Stimulated activated CD8-positive, alpha-beta memory T cell treated with anti-CD3 and anti-CD28 coated beads, Interleukin-7, amount 100 ng/mL, for 4 hours (primary cell): Measurements from ENCODE around the gene CSAD.
"Not testable (repeated sequence)": the region's sequence is repeated elsewhere in the genome, so short reads cannot be mapped to it uniquely, and the experiment has no call there.

Experiments
- DNase-seq, 2 donors: peaks; one replicate each; pipeline ENCODE4 v3.0.0-alpha.2; 2020; ENCODE audit warnings: low read depth in 2 of 2

Gene CSAD

GRCh38 chr12:53179687-53180219 is 972 bp downstream of the CSAD start:
- DNase-seq: no peak

GRCh38 chr12:53178803-53179202 is 1.9 kb downstream of the CSAD start:
- not testable (repeated sequence) for DNase-seq

DNA sequence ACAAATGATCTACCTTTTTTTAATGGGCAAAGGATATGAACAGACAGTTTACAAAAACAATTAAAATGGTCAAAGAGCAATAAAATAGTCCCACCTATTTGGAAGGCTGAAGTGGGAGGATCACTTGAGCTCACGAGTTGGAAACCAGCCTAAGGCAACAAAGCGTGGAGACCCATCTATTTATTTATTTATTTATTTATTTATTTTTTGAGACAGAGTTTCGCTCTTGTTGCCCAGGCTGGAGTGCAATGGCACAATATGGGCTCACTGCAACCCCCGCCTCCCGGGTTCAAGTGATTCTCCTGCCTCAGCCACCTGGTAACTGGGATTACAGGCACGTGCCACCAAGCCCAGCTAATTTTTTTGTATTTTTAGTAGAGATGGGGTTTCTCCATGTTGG is 3.3 kb downstream of the CSAD start:
- not testable (repeated sequence) for DNase-seq

GRCh38 chr12:53176750-53177149 is 4.0 kb downstream of the CSAD start:
- DNase-seq: no peak

GRCh38 chr12:53174881-53175491 is 5.7 kb downstream of the CSAD start:
- DNase-seq: no peak

DNA sequence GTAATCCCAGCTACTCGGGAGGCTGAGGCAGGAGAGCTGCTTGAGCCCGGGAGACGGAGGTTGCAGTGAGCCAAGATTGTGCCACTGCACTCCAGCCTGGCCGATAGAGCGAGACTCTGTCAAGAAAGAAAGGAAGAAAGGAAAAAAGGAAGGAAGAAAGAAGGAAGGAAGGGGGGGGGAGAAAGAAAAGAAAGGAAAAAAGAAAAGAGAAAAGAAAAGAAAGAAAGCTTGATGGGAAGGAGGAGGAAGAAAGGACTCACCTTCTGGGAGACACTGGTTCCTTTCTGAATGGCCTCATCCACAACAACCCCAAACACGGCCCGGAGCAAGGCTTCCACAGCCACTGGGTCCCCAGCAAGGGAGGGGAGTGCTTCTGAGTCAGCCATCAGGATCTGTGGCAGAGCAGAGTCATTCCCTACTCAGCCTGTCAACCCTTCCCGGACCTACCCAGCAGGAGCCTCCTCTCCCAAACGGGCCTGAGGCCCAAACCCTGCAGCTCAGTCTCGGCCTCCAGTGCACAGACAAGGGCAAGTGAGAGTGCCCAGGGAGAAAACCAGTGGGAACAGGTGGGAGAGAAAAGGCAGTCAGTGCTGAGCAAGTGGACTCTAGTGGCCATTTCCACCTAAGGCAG is 7.5 kb downstream of the CSAD start:
- no peak for DNase-seq

DNA sequence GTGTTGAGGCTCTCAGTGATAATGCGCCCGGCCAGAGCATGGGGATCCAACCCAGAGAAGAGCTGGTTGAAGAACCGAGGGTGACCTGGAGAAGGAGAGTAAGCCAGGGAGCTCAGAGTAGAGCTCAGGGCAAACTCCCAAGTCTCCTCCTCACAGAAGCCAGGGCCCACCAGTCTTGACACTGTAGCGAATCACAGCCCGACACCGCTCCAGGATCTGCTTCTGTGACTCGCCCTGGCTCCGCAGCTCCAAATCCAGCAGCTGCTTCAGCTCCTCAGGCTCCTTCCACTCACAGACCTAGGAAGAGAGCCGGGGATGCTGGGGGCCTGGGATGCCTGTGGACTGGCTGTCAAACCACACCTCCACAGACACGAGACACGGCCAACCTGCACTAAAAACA is 8.4 kb downstream of the CSAD start:
- no peak for DNase-seq

DNA sequence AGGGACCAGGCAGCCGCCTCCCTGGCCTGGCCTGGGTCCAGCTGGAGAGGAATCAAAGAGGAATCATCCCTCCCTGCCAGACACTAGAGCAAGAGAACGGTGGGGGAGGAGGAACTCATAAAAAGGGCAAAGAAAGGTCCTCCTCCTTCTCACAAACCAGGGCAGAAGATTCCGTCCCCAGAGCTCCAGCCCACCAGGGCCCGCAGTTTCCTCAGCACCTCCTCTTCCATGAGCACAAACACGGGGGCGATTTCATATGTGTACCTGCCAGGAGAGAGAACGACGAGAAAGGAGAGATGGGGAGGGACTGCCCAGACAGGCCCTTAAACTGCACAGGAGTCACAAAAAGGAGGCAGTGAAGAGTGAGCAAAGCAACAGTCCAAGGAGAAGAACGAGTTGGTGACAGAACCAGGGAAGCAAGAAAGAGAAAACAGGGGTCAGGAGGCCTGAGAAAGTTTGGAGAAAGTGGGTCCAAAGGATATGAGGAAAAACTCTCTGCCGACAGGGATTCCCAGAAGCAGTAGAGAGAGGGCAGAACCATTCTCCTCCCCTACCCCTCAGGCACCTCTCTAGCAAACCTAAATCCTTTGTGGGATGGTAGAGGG is 8.9 kb downstream of the CSAD start:
- no peak for DNase-seq

DNA sequence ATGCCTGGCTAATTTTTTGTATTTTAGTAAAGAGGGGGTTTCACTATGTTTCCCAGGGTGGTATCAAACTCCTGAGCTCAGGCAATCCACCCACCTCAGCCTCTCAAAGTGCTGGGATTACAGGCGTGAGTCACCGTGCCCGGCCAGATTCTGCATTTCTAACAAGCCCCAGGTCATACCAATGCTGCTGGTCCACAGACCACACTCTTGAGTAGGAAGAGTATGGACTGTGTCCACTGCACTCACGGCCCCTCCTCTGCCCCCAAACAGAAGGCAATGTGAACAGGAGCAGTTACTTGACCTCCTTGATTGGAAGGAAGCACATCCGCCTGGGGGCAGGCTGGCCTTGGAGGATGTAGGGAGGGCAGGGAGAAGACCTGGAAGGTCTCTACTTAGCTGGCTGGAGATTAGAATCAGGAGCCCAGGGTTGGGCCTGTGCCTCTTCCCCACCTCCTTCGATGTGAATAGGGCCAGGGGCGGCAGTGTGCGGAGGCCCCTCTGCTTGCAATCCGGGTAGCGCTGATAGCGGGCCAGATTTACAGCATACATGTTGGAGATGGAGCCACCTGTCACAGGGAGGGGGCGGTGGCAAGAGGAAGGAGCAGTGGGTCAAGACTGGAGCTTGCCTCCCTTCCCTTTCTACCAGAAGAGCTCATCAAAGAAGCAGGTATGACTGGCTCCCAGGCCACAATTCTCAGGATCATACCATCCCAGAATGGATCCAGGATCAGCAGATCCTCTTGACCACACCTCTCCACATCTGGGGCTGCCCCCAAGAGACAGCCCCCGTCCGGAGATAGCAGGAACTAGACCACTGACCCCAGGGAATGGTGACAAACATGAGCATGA is 9.6 kb downstream of the CSAD start:
- no peak for DNase-seq

GRCh38 chr12:53170215-53170614 is 10.5 kb downstream of the CSAD start:
- DNase-seq: no peak

DNA sequence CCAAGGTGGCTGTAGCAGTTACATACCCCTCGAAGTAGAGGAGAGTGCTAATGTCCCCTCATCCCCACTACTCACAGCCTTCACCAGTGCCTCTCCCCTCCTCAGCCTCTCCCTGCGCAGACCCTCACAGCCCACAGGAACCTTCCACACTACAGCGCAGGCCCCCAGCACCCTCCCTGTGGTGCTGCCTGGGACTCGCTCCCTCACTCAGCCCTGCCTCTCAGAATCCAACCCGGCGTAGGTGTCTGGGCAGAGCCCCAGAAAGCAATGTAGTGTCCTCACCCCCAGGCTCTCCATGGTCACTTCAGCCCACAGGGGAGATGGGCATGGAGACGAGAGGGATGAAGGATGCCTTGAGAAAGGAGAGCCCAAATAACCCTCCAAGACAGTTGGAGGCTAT is 11.1 kb downstream of the CSAD start:
- DNase-seq: no peak

DNA sequence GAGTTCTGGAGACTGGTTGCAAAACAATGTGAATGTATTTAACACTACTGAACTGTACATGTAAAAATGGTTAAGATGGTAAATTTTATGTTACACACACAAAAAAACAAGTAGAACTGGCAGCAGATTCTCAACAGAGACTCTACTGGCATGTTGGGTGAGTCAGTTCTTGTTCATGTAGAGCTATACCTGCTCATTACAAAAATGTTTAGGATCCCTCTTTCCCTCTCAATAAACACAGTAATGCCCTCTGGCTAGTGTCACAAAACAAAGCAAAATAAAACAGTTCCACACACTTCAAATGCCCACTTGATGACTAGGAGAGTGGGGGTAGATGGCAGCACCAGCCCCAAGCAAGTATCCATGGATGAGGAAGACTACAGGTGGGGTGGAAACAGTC is 13.9 kb downstream of the CSAD start:
- no peak for DNase-seq

DNA sequence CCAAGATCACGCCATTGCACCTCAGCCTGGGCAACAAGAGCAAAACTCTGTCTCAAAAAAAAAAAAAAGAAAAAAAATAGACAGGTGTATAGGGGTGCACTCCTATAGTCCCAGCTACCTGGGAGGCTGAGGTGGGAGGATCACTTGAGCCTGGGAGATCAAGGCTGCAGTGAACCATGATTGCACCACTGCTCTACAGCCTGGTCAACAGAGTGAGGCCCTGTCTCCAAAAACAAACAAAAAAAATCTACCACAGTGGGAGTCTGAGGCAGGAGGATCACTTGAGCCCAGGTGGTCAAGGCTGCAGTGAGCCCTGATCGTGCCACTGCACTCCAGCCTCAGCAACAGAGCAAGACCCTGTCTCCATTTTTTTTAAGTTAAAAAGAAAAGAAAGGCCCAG is 17.7 kb downstream of the CSAD start:
- DNase-seq: not testable (repeated sequence)

DNA sequence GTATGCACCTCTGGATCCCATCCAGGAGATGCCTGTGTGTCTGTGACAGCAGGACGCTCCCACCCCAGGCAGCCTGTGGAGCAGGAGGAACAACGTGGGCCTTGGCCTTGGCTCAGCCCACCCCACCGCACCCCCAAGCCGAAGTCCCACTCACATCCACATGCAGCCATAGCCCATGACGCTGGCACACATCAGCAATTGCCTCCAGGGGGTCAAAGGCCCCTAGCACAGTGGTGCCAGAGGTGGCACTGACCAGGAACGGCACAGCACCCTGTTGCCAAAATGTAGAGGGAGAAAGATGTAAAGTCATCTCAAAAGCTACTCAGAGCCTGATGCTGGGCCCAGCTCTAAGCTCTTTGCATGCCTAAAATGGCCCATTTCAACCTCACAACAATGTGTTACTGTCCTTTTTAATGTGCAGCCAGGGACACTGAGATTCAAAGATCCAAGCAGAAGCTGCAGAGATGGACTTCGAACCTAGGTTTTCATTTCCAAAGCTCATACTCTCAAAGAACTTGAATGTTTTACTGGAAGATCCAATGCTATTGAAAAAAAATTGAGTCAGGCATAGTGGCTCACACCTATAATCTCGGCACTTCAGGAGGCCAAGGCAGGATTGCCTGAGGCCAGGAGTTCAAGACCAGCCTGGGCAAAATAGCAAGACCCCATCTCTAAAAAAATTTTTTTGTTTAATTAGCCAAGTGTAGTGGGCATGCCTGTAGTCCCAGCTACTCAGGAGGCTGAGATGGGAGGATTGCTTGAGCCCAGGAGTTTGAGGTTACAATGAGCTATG is 19.4 kb downstream of the CSAD start:
- no peak for DNase-seq

GRCh38 chr12:53160673-53161072 is 20.1 kb downstream of the CSAD start:
- DNase-seq: no peak

GRCh38 chr12:53160000-53160399 is 20.7 kb downstream of the CSAD start:
- DNase-seq: no peak

GRCh38 chr12:53159195-53159839 is 21.4 kb downstream of the CSAD start:
- peak; percentile 76 to 85 for DNase-seq

GRCh38 chr12:53152390-53152789 is 28.3 kb downstream of the CSAD start:
- no peak for DNase-seq

GRCh38 chr12:53151039-53151438 is 29.7 kb downstream of the CSAD start:
- DNase-seq: no peak

DNA sequence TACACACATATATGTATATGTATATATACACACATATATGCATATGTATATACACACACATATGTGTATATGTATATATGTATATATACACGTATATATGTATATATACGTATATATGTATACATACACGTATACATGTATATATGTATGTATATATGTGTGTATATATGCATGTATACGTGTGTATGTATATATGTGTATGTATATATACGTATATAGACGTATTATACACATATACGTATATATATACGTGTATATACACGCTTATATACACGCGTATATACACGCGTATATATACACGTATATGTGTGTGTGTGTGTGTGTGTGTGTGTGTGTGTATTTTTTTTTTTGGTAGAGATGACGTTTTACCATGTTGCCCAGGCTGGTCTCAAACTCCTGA is 33.1 kb downstream of the CSAD start:
- no peak for DNase-seq

- DNase-seq: no peak
Observed at GRCh38 chr12:53147181-53147580, 33.5 kb downstream of the CSAD start.
